ENCODE measurements around the gene CA6.

- TF ChIP-seq CTCF (IDR thresholded peaks at IDR 0.05) (no peak), EZH2 (IDR thresholded peaks at IDR 0.05; ENCODE audit: borderline replicate concordance, insufficient read depth, low read depth, low read length, poor library complexity, severe bottlenecking) (no peak)
Observed at GRCh38 chr1:8937701-8938100, 8.0 kb upstream of the CA6 start.
